Fibroblast of peridontal ligament (primary cell): Measurements from ENCODE around the gene SGCA.

Experiments used
- DNase-seq: peaks from one replicate; pipeline ENCODE4 v3.0.0-alpha.2; 2010; ENCODE audit errors: extremely low read depth

Gene SGCA

DNA sequence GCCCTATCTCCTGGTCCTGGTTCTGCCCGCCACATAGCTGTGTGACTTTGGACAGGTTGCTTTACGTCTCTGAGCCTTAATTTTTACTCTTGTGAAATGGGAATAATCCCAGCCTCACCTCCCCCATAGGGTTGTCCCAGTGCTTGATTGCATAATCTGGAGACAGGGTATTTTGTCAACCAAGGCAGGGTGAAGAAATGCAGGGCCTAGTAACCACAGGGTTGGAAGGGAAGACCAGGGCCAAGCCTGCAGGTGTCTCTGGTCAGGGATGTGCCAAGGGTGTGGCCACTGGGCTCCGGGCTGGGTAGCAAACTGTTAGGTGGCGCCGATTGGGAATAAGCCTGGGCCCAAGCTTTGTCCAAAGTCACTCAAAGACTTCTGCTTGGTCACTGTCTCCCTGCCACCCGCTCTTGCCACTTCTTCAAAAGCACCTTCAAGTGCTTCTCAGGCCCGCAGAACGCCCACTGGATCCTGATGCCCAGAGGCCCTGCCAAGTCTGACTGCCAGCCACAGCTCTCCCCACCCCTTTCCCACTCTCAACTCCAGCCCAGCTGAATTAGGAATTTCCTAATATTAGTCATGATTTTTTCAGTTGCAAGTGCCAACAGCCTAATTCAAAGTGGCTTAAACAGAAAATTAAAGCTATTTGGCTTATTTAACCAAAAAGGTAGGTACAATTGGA lies 56.2 kb downstream of the SGCA start:
- peak; percentile 59 for DNase-seq

DNA sequence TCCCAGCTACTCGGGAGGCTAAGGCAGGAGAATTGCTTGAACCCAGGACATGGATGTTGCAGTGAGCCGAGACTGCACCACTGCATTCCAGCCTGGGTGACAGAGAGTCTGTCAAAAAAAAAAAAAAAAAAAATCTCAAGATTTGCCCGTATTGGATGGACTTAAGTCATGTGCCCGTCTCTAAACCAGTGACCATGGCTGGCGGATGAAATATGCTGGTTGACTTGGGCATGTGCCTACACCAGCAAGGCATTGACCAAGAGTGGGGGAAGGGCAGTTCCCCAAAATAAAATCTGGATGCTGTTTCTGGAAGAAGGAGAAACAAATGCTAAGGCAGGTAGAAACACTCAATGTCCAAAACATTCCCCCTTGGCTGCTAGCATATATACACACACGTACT lies 57.1 kb downstream of the SGCA start:
- no peak for DNase-seq
